OCI-M2 (cell line): ENCODE measurements around the gene IRF8.

Experiments used
- DNase-seq: peaks from one replicate; lab custom pipeline; 2025; ENCODE audit not compliant: unreplicated experiment; lab: John Stamatoyannopoulos, UW

Gene IRF8

DNA sequence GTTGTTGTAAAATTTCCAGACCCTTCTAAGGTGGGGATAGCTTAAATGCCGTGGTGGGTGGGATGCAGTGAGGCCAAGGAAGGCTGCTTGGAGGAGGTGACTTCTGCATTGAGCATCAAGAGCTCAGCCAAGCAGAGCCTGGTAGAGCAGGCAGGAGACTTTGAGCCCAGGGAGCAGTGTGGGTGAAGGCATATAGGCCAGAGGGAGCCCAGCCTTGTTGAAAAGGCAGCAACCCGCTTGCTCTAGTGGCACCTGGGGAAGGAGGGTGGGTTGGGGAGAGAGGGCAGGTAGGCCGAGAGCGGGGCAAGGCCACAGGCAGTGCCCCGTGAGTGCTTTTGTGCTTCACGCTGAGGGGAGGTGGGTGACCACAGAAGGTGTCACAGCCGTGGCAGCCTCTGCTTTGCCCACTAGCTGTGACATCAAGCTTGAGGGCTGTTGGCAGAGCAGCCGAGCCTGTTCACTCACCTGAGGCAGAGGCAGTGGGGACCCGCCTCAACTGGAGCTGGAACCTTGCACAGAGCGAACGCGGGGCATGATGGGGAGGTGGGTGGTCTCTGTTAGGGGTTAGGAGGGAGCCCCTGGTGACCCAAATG lies 56.1 kb downstream of the IRF8 start:
- DNase-seq, result no peak

DNA sequence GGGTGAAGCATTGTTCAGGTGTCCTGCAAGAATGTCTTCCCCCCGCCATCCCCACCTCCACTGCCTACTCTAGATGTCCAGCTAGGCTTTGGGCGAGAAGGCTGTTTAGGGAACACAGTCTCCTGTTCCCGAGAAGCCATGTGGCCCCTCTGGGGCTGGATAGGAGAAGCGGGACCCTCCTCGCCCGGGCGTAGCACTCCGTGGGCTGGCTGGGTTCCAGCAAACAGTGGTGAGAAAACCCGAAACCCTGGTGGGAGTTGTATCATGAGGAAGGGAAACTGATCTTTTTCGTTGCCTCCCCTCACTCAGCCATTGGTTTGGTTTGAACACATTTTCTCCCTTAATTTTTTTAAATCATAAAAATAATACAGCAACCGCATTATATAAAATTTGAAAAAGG lies 56.6 kb downstream of the IRF8 start:
- DNase-seq, result no peak

GRCh38 chr16:85956426-85956825 lies 57.5 kb downstream of the IRF8 start:
- no peak for DNase-seq

GRCh38 chr16:85958731-85959130 lies 59.8 kb downstream of the IRF8 start:
- DNase-seq, result no peak

DNA sequence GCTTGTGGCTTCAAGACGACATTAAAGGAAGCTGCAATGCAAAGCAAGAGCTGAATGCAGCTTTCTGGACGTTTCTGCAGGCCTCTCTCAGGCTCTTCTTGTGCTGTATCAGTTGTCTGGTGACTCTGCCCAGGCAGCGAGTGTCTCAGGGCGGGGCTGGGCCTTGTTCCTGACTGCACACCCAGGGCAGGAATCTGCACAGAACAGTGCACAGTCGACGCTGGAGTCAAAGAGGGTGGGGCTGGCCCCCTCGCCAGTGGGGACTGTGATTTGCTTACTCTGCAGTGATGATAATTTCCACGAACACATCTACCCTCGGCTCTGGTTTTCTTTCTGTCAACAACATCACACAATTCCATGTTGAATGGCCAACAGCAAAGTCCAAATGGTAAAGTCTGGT lies 60.7 kb downstream of the IRF8 start:
- no peak for DNase-seq

GRCh38 chr16:85960486-85961046 lies 61.6 kb downstream of the IRF8 start:
- no peak for DNase-seq

GRCh38 chr16:85961988-85962915 lies 63.3 kb downstream of the IRF8 start:
- DNase-seq, result no peak

GRCh38 chr16:85963753-85964285 lies 64.9 kb downstream of the IRF8 start:
- DNase-seq, result no peak

DNA sequence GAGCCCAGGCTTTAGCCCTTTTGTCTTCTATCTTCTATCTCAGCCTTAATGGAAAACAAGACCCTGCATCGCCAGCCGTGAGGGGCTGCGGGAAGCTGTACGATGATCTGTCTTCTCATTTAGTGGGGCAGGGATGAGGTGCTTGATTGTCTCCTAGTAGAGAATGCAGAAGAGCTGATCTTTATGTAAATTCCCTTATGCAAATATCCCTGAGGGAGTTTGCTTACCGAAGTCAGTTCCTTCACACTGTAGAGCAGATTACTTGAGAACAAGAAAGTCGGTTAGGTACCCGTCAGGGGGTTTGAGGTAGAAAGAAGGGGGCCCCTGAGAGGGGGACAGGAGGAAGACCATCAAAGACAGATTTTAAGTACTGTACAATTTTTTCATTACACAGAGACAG lies 66.2 kb downstream of the IRF8 start:
- DNase-seq, result no peak

DNA sequence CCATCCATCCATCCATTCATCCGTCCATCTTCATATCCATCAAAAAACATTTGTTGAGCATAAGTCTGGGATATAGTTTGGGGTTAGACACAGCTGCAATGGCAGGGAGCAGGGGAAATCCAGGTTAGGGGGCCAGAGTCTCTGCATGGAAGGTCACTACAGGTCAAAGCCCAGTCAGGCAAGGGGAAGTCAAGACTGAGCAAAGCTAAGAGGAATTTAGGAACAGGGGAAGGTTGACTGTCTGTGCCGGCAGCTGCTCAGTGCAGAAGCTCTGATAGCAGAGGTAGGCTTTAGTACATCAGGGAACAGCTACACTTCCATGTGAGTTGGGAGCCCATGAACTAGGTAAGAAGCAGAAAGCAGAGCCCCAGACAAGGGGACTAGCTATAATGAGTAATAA lies 68.1 kb downstream of the IRF8 start:
- DNase-seq, result no peak

GRCh38 chr16:85968041-85968920 lies 69.3 kb downstream of the IRF8 start:
- no peak for DNase-seq

- DNase-seq, result no peak
Observed at GRCh38 chr16:85969159-85969558, 70.2 kb downstream of the IRF8 start.

DNA sequence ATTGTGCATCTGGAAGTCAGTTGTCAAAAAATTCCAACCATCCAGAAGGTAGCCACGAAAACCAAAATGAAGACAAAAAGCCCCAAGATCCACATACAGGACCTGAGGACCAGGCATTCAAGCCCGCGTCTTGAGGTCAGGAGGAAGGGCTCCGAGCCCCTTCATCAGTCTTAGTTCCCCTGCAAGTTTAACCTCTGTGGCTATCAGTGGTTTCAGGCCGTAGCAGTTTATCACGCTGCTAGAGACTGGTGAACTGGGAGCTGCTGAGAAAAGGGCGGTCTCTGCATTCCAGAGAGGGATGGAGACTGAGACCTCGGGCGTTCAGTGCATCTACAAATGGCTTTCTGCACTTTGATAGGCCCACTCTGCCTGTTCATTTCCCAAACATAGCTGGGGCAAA lies 70.6 kb downstream of the IRF8 start:
- DNase-seq, result no peak

DNA sequence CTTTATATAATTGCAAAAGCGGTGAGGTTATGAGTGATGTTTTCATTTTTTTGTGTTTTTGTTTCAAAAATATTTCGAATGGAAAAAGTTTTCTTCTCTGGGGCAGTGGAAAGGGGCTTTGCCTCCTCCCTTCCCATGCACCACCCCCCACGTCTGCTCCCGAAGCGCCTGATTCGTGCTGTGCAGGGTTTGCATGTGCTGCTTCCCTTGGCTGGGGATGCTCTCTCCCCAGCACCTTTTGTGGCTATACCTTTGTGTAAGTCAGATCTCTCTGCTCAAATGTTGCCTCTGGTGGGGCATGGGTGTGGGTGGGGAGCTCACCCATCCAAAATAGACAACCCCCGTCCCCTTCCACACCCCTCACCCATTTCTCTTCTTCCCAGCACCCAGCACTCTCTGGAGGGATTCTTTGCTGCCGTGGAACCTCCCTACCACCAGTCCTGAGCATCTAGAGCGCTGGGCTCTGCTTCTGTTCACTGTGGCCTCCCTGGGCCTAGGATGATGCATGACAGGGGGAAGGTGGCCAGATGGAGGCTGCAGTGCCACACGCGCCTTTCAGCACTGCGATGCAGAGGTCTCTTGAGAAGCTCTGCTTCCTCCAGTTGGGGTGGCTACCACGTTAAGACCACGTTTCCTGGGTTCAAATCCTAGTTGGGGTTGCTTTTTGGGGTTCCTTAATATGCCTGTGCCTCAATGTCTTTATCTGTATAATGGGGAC lies 71.2 kb downstream of the IRF8 start:
- DNase-seq, result no peak

DNA sequence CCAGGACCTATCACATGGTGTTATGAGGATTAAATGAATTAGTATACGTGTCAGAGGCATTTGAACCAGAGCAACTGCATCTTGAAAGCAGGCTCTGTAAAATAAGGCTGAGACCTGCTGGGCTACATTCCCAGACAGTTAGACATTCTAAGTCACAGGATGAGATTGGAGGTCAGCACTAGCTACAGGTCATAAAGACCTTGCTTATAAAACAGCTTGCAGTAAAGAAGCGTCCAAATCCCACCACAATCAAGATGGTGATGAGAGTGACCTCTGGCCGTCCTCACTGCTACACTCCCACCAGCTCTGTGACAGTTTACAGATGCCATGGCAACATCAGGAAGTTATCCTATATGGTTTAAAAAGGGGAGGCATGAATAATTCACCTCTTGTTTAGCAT lies 71.8 kb downstream of the IRF8 start:
- DNase-seq, result no peak
